PFSK-1 (cell line): Measurements from ENCODE around the gene NISCH.

Experiments used
- FOXP2 ChIP-seq: optimal IDR thresholded peaks from 2 replicates; pipeline ENCODE3; 2011; ENCODE audit warnings: borderline replicate concordance, control low read depth, inconsistent platforms; ENCODE audit not compliant: insufficient read depth; ENCODE audit errors: extremely low read length, extremely low read depth
- POLR2AphosphoS5 ChIP-seq: IDR thresholded peaks from 2 replicates; pipeline ENCODE4 v1.6.1; 2012; ENCODE audit warnings: low read depth, mild to moderate bottlenecking, control low read depth, low read length, moderate library complexity
- REST ChIP-seq, 2 experiments: IDR thresholded peaks; 2 replicates each; pipeline versions ENCODE4 v1.6.1 to v1.8.0; 2011 to 2012; ENCODE audit warnings: low read depth in 2 of 2, low read length in 2 of 2, control low read depth in 1 of 2, inconsistent platforms in 1 of 2, mild to moderate bottlenecking in 1 of 2, moderate library complexity in 1 of 2; ENCODE audit not compliant: insufficient read depth in 1 of 2
- SIN3A ChIP-seq: IDR thresholded peaks from 2 replicates; pipeline ENCODE4 v1.6.1; 2012; ENCODE audit warnings: mild to moderate bottlenecking, low read length, moderate library complexity, borderline replicate concordance; ENCODE audit not compliant: insufficient read depth
- TAF1 ChIP-seq: IDR thresholded peaks from 2 replicates; pipeline ENCODE4 v1.6.1; 2012; ENCODE audit warnings: low read length, control low read depth, borderline replicate concordance; ENCODE audit not compliant: insufficient read depth

- TF ChIP-seq SIN3A (no peak), POLR2AphosphoS5 (no peak), TAF1 (no peak), REST (IDR thresholded peaks at IDR 0.05; ENCODE audit: insufficient read depth in 1 of 2, low read depth in 2 of 2, low read length in 2 of 2) (no peak), FOXP2 (no peak)
Measured at GRCh38 chr3:52498137-52499054, 43.0 kb downstream of the NISCH start.
